ENCODE data around the gene HOXC5.

The HOXC5 gene

GRCh38 chr12:53996240-53997203, 36.3 kb upstream of the HOXC5 start:
- TF ChIP-seq CTCF (IDR thresholded peaks at IDR 0.05; ENCODE audit: low read depth, low read length, missing control alignments), result no peak
- no peak for DNase-seq (ENCODE audit: low read depth)
- peak overlapping the region; percentile 43 for H3K4me3 ChIP-seq (ENCODE audit: low read depth, low read length)

DNA sequence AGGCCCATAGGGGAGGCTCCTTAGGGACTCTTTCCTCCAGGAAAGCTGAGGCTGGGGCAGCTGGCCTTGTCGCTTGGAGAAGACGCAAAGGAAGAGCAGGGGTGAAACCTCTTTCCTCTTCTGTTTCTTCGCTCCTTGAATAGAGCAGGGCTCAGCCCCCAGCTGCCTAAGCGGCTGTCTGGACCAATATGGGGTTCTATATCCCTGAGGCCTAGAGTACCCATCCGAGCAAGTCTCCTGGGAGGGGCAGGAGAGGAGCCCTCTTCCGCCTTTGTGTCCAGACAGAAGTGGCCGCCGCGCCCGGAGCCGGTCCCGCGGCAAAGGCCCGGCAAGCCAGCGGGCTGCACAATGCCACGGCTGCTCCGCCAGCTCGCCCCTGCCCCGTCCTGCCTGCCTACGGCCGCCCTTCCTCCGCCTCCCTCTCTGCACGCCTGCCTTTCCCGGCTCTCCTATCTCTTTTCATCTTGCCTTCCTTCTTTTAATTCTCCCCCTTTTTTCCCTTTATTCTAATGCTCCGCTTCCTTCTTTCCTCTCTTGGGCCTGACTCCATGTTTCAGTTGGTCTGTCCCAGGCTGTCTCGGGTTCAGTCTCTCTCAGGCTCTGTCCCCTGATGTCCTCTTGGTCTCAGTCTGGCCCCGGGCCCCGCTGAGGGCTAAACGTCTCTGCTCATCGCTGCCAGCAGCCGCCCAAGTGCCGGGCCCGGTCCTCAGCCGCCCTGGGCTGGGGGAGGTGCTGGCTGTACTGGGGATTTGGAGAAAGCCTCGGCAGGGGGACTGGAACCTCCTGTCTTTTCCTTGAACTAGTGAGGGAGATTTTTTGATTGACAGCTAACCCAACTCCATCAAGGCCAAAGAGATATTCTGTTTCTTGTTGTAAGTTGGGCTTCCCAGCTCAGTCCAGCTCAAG, 35.4 kb upstream of the HOXC5 start:
- TF ChIP-seq CTCF (IDR thresholded peaks at IDR 0.05; ENCODE audit: low read depth, low read length, missing control alignments), result no peak
- DNase-seq (ENCODE audit: low read depth), result no peak
- no peak overlapping the region for H3K4me3 ChIP-seq (ENCODE audit: low read depth, low read length)

DNA sequence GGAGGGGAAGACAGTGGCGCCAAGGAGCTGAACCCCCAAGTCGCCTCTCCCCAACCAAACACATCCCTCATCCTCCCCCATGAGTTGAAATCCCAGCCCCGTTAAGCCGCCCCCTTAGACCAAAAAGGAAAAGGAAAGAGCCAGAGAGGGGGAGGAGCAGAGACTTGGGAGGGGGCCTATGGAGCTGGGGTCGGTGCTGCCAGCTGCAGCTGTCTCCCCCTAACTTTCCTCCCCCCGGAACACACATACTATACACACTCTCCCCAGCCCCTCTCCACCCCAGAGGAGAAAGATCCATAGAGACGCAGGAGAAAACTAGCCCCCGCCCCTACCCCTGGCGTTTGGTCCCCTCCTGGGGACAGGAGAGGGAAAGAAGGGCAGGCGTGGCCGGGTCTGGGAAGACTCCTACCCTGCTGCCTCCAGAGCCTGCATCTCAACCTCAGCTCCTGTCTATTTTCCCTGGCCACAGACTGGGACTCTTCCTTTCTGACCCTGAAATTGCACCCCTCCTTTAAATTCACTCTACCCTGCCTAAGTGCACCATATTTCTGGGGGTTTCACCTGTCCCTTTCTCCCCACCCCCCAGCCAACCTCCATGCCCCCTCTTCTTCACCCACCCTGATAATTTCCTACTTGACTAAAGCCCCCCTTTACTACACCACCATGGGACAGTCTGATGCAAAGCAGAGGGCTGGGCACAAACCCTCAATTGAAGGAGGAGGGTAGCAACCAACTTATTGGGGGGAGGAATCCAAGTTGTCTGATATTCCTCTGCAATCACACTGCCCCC, 34.5 kb upstream of the HOXC5 start:
- no peak for DNase-seq (ENCODE audit: low read depth)
- no peak for TF ChIP-seq CTCF (IDR thresholded peaks at IDR 0.05; ENCODE audit: low read depth, low read length, missing control alignments)
- no peak overlapping the region for H3K4me3 ChIP-seq (ENCODE audit: low read depth, low read length)

GRCh38 chr12:53998900-53999236, 34.0 kb upstream of the HOXC5 start:
- TF ChIP-seq CTCF (IDR thresholded peaks at IDR 0.05; ENCODE audit: low read depth, low read length, missing control alignments), result no peak
- H3K4me3 ChIP-seq (ENCODE audit: low read depth, low read length), result no peak overlapping the region
- no peak for DNase-seq (ENCODE audit: low read depth)

DNA sequence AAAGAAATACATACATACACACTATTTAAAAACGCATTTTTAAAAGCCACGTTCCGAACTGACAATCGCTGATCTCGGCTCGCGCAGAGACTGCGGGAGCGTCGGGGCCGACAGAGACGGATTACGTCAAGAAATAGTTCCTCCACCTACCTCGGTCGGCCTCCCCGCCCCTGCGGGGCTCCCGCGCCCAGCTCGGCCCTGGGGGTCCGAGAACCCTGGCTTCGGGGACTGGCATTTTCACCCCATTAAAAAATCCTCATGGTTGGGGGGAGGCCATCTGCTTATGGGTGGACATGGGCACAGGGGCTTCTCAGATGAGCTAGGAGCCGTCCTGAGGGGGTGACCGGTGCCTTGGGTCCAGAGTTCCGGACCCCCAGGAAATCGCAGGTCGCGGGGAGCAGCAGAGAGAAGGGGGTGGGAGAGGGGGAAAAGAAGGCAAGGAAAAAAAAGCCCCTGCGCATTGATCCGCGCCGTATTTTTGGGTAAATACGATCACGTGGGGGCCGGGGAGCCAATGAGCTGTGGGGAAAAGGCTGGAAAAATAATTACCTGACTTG, 33.2 kb upstream of the HOXC5 start:
- no peak for DNase-seq (ENCODE audit: low read depth)
- TF ChIP-seq CTCF (IDR thresholded peaks at IDR 0.05; ENCODE audit: low read depth, low read length, missing control alignments), result no peak
- no peak overlapping the region; the same call in 1 of the 2 replicates for H3K4me3 ChIP-seq (ENCODE audit: low read depth, low read length)
